ENCODE measurements around the gene SSX4B. TPM values are rescaled to one million over a fixed set of nuclear protein-coding genes. Genes with fewer than 3 reads are reported as not detected.
"Not testable (repeated sequence)": the region's sequence is repeated elsewhere in the genome, so short reads cannot be mapped to it uniquely, and the experiment has no call there.

Gene SSX4B
- total RNA-seq, 1 donor: not detected

DNA sequence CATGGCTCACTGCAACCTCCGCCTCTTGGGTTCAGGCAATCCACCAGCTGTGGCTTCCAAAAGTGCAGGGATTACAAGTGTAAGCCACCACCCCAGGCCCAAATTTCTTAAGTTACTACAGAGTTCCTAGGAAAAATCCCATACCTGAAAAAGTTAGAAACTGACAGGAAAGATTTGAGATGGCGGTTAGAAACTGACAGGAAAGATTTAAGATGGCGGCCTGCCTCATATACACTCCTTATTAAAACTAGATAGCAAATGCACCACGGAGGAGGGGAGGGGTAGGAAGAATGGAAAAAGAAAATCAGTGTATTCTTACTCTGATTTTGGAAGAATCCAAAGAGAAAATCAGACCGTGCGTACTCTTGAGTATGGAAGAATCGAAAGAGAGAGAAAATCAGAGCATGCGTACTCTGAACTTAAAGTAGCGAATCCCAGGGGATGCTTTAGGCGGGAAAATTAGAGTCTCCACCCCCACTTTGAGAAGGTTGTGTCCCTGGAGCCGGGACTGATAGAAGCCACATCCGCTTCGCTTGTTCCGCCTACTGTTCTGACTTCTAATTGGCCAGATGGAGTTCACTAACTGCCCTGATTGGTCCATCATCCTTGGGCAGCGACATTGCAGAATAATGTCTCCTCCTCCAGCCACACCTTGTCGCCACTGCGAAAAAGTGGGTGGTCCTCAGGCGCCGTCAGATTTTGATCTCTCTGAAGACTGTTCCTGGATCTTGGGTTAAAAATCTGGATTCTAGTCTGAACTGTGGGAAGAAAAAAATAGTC, 55.3 kb downstream of the SSX4B start, which contains the start of gene SSX3:
TSS of gene SSX3 (minus strand) at position 389 of the 780 bp plus-strand sequence. CDS start 1,454 bp downstream, outside the sequence.
- DNase-seq (ENCODE audit: low read depth in 2 of 3, low spot score in 2 of 3): not testable (repeated sequence)

Small RNAs within 50 kb of the gene (small RNA-seq; reads per million reads assigned to genes)
- not detected for gene AL606490.4
- not detected for gene AL606490.7

Other genes with a start within 250 kb of the SSX4B start
- gene SSX5, start 215.2 kb downstream of the SSX4B start, total RNA-seq: not detected
- gene SSX1, start 156.6 kb downstream of the SSX4B start, total RNA-seq: not detected
- not detected for gene SSX3, start 55.3 kb downstream of the SSX4B start, total RNA-seq
- gene SSX4, start 28.4 kb downstream of the SSX4B start, total RNA-seq: not detected
- gene SLC38A5, start 58.3 kb upstream of the SSX4B start, total RNA-seq: 76.7 TPM
- 69.2 TPM for gene FTSJ1, start 64.2 kb upstream of the SSX4B start, total RNA-seq
- 21.0 TPM for gene PORCN, start 97.0 kb upstream of the SSX4B start, total RNA-seq
- 171 TPM for gene EBP, start 109.8 kb upstream of the SSX4B start, total RNA-seq
- gene TBC1D25, start 127.8 kb upstream of the SSX4B start, total RNA-seq: 19.7 TPM
- gene RBM3, start 162.5 kb upstream of the SSX4B start, total RNA-seq: 238 TPM
- 235 TPM for gene WDR13, start 185.5 kb upstream of the SSX4B start, total RNA-seq

All from hematopoietic multipotent progenitor cell (in vitro differentiated cells).